ENCODE data around the gene FBXO31.

GRCh38 chr16:87418644-87419043 lies 35.1 kb upstream of the FBXO31 start:
- no peak for TF ChIP-seq CTCF (IDR thresholded peaks at IDR 0.05; ENCODE audit: extremely low read depth in 1 of 2, insufficient read depth in 1 of 2, low read depth in 1 of 2, low read length in 2 of 2)
- no peak for TF ChIP-seq FOS (IDR thresholded peaks at IDR 0.05; ENCODE audit: borderline replicate concordance, insufficient read depth, low read length)
- no peak for TF ChIP-seq POLR2AphosphoS5 (IDR thresholded peaks at IDR 0.05; ENCODE audit: insufficient read depth, low read depth, low read length)
- no peak for TF ChIP-seq POLR2A (IDR thresholded peaks at IDR 0.05; ENCODE audit: low read depth, low read length)
- no peak for TF ChIP-seq MAX (IDR thresholded peaks at IDR 0.05; ENCODE audit: insufficient read depth, insufficient read length)
- TF ChIP-seq EZH2 (IDR thresholded peaks at IDR 0.05; ENCODE audit: borderline replicate concordance, low read depth, low read length, severe bottlenecking) = no peak
- TF ChIP-seq MYC (IDR thresholded peaks at IDR 0.05; ENCODE audit: low read depth, low read length) = no peak
- no peak for TF ChIP-seq JUN (IDR thresholded peaks at IDR 0.05; ENCODE audit: borderline replicate concordance, insufficient read depth, insufficient read length, low read depth)
- no peak for TF ChIP-seq GATA2 (IDR thresholded peaks at IDR 0.05; ENCODE audit: insufficient read depth, insufficient read length, low read depth, low read length)

All from endothelial cell of umbilical vein (primary cell).